H1 (cell line): ENCODE data around the gene MEGF11. TPM values are rescaled to one million over a fixed set of nuclear protein-coding genes. Genes with fewer than 3 reads are reported as not detected.

ENCODE experiments used
- CTCF ChIA-PET: fragments of 300-600 bp; sonication (Branson Sonifier 250); formaldehyde crosslinking; loops from one replicate; lab custom pipeline; 2021; ENCODE audit not compliant: partially characterized antibody; lab: Charles Lee
- POLR2A ChIA-PET: fragments of 300-600 bp; sonication (Branson Sonifier 250); formaldehyde crosslinking; loops from one replicate; lab custom pipeline; 2021; ENCODE audit warnings: inconsistent platforms; ENCODE audit not compliant: partially characterized antibody; lab: Charles Lee
- DNase-seq, 2 experiments: peaks; one replicate each; pipeline versions ENCODE4 v3.0.0 to v3.0.0-alpha.2; 2010 to 2022; ENCODE audit warnings: low spot score in 2 of 2, low read depth in 1 of 2, mixed read lengths in 1 of 2
- FAIRE-seq: peaks from 2 replicates; lab custom pipeline; 2011; peaks lifted over from hg19 to GRCh38; lab: Jason Lieb, UNC
- H2AFZ ChIP-seq: 2 replicates; pipeline ENCODE4 v1.8.1; 2012; ENCODE audit warnings: low read length, inconsistent platforms
- H2AK5ac ChIP-seq: 2 replicates; pipeline ENCODE4 v1.6.1; 2013; ENCODE audit warnings: low read depth, low read length
- H2BK120ac ChIP-seq: replicated peaks from 2 replicates; pipeline ENCODE3; 2013; ENCODE audit warnings: low read depth, low read length, inconsistent platforms
- H2BK12ac ChIP-seq: 2 replicates; pipeline ENCODE4 v1.6.1; 2013; ENCODE audit warnings: low read depth, low read length
- H2BK15ac ChIP-seq: 2 replicates; pipeline ENCODE4 v1.6.1; 2013; ENCODE audit warnings: low read length
- H2BK20ac ChIP-seq: 2 replicates; pipeline ENCODE4 v1.6.1; 2013; ENCODE audit warnings: low read length
- H2BK5ac ChIP-seq: 2 replicates; pipeline ENCODE4 v1.6.1; 2013; ENCODE audit warnings: low read depth, low read length
- H3K14ac ChIP-seq: 2 replicates; pipeline ENCODE4 v1.6.1; 2013; ENCODE audit warnings: inconsistent platforms; ENCODE audit not compliant: insufficient read length
- H3K18ac ChIP-seq: 2 replicates; pipeline ENCODE4 v1.6.1; 2013; ENCODE audit warnings: low read length; ENCODE audit errors: extremely low read depth
- H3K23ac ChIP-seq: 2 replicates; pipeline ENCODE4 v1.6.1; 2013; ENCODE audit warnings: inconsistent platforms; ENCODE audit not compliant: insufficient read length
- H3K23me2 ChIP-seq: 2 replicates; pipeline ENCODE4 v1.6.1; 2013; ENCODE audit warnings: low read depth, low read length
- H3K27ac ChIP-seq: 2 replicates; pipeline ENCODE4 v1.6.1; 2011; ENCODE audit warnings: low read depth, low read length, inconsistent platforms
- H3K27me3 ChIP-seq, 4 experiments: replicated peaks in 1 of 4; 1 replicate in 1 of 4; 2 replicates in 3 of 4; pipeline versions ENCODE4 v1.6.1 to v1.8.1; 2011 to 2013; ENCODE audit warnings: low read length in 3 of 4, mild to moderate bottlenecking in 3 of 4, inconsistent platforms in 2 of 4, mixed read lengths in 2 of 4, moderate library complexity in 1 of 4; ENCODE audit not compliant: control insufficient read depth in 3 of 4, insufficient read depth in 3 of 4; ENCODE audit errors: extremely low read depth in 1 of 4
- H3K36me3 ChIP-seq, 4 experiments: 2 replicates each; pipeline versions ENCODE4 v1.6.1 to v1.8.1; 2011 to 2013; ENCODE audit warnings: mild to moderate bottlenecking in 4 of 4, low read length in 3 of 4, moderate library complexity in 2 of 4, control low read depth in 1 of 4, inconsistent platforms in 1 of 4; ENCODE audit not compliant: insufficient read depth in 4 of 4, control insufficient read depth in 2 of 4
- H3K4ac ChIP-seq: replicated peaks from 2 replicates; pipeline ENCODE3; 2013; ENCODE audit warnings: low read length, low read depth, mixed read lengths, inconsistent platforms; ENCODE audit not compliant: insufficient read length
- H3K4me1 ChIP-seq, 4 experiments: replicated peaks in 1 of 4; 1 replicate in 1 of 4; 2 replicates in 3 of 4; pipeline versions ENCODE4 v1.6.1 to v1.8.1; 2011 to 2013; ENCODE audit warnings: low read length in 3 of 4, inconsistent platforms in 2 of 4, mixed read lengths in 1 of 4; ENCODE audit not compliant: insufficient read depth in 4 of 4, control insufficient read depth in 3 of 4
- H3K4me2 ChIP-seq, 2 experiments: 2 replicates each; pipeline versions ENCODE4 v1.6.1 to v1.8.1; 2011 to 2013; ENCODE audit warnings: low read depth in 2 of 2, low read length in 2 of 2, control low read depth in 1 of 2, inconsistent platforms in 1 of 2, mild to moderate bottlenecking in 1 of 2; ENCODE audit not compliant: insufficient read depth in 1 of 2
- H3K4me3 ChIP-seq, 4 experiments: fragments of 200-600, 300-600 bp in 1 of 4; sonication (generic), shearing (Covaris generic), sonication (Bioruptor Twin) in 1 of 4; 2 replicates each; pipeline versions ENCODE4 v1.5.1 to v1.8.1; 2011 to 2016; ENCODE audit warnings: low read length in 4 of 4, low read depth in 3 of 4, control low read depth in 2 of 4, inconsistent platforms in 2 of 4, mild to moderate bottlenecking in 2 of 4, mixed read lengths in 1 of 4, moderate library complexity in 1 of 4; ENCODE audit not compliant: insufficient read depth in 2 of 4; ENCODE audit errors: extremely low read depth in 1 of 4
- H3K56ac ChIP-seq: replicated peaks from 2 replicates; pipeline ENCODE3; 2013; ENCODE audit warnings: low read depth, mild to moderate bottlenecking, mixed read lengths, low read length, inconsistent platforms; ENCODE audit not compliant: insufficient read length
- H3K79me1 ChIP-seq: 2 replicates; pipeline ENCODE4 v1.6.1; 2013; ENCODE audit warnings: low read depth, low read length, control low read depth
- H3K79me2 ChIP-seq, 2 experiments: 2 replicates each; pipeline versions ENCODE4 v1.6.1 to v1.8.1; 2012 to 2013; ENCODE audit warnings: low read length in 2 of 2, mild to moderate bottlenecking in 2 of 2, inconsistent platforms in 1 of 2; ENCODE audit not compliant: insufficient read depth in 2 of 2, control insufficient read depth in 1 of 2
- H3K9ac ChIP-seq, 4 experiments: replicated peaks in 1 of 4; 1 replicate in 1 of 4; 2 replicates in 3 of 4; pipeline versions ENCODE4 v1.6.1 to v1.8.1; 2011 to 2013; ENCODE audit warnings: low read depth in 3 of 4, low read length in 3 of 4, control low read depth in 2 of 4, mild to moderate bottlenecking in 2 of 4, moderate library complexity in 2 of 4, inconsistent platforms in 1 of 4; ENCODE audit errors: extremely low read depth in 1 of 4
- H3K9me3 ChIP-seq, 2 experiments: 2 replicates each; pipeline versions ENCODE4 v1.6.1 to v1.8.1; 2012 to 2013; ENCODE audit warnings: mild to moderate bottlenecking in 2 of 2, moderate library complexity in 2 of 2, control low read depth in 1 of 2, inconsistent platforms in 1 of 2, low read depth in 1 of 2, low read length in 1 of 2, mixed read lengths in 1 of 2; ENCODE audit not compliant: insufficient read depth in 2 of 2
- H4K20me1 ChIP-seq, 2 experiments: replicated peaks in 1 of 2; 2 replicates each; pipeline versions ENCODE3 to v1.8.1; 2011 to 2013; ENCODE audit warnings: inconsistent platforms in 2 of 2, low read length in 2 of 2, mild to moderate bottlenecking in 1 of 2; ENCODE audit not compliant: insufficient read depth in 2 of 2, control insufficient read depth in 1 of 2
- H4K5ac ChIP-seq: 2 replicates; pipeline ENCODE4 v1.6.1; 2013; ENCODE audit warnings: low read length, low read depth, mixed read lengths, inconsistent platforms; ENCODE audit not compliant: insufficient read length
- H4K8ac ChIP-seq: 2 replicates; pipeline ENCODE4 v1.8.0; 2013; ENCODE audit warnings: mild to moderate bottlenecking, moderate library complexity, low read length, inconsistent platforms; ENCODE audit not compliant: insufficient read depth; ENCODE audit errors: extremely low read depth
- H4K91ac ChIP-seq: replicated peaks from 2 replicates; pipeline ENCODE3; 2013; ENCODE audit warnings: low read length, mixed read lengths, inconsistent platforms; ENCODE audit not compliant: insufficient read length
- CREB1 ChIP-seq: IDR thresholded peaks from 2 replicates; pipeline ENCODE4 v1.6.1; 2012; ENCODE audit warnings: inconsistent platforms
- EZH2 ChIP-seq: fragments of 200-600 bp; sonication (generic); IDR thresholded peaks from 2 replicates; pipeline ENCODE4 v1.7.1; 2012; ENCODE audit warnings: low read depth, mild to moderate bottlenecking, moderate library complexity, low read length, inconsistent platforms; ENCODE audit not compliant: severe bottlenecking
- HDAC6 ChIP-seq: IDR thresholded peaks from one replicate; pipeline ENCODE4 v1.7.1; 2012; ENCODE audit warnings: low read depth, mild to moderate bottlenecking, inconsistent platforms, low read length, moderate library complexity
- KDM5A ChIP-seq: fragments of 200-600 bp; IDR thresholded peaks from 2 replicates; pipeline ENCODE4 v1.7.1; 2012; ENCODE audit warnings: mild to moderate bottlenecking, low read length, inconsistent platforms, mixed read lengths
- RNF2 ChIP-seq: fragments of 200-900, 300-1000 bp; sonication (generic); IDR thresholded peaks from 2 replicates; pipeline ENCODE4 v1.7.1; 2016; ENCODE audit warnings: borderline replicate concordance, low read depth, mild to moderate bottlenecking, antibody characterized with exemption, low read length; ENCODE audit not compliant: poor library complexity, severe bottlenecking; ENCODE audit errors: missing control alignments
- SAP30 ChIP-seq: fragments of 300-600 bp; sonication (generic); IDR thresholded peaks from 2 replicates; pipeline ENCODE4 v1.7.1; 2012; ENCODE audit warnings: low read length, moderate library complexity, mild to moderate bottlenecking, inconsistent platforms; ENCODE audit not compliant: insufficient read depth, insufficient replicate concordance
- SP1 ChIP-seq: IDR thresholded peaks from 2 replicates; pipeline ENCODE4 v1.6.1; 2011; ENCODE audit warnings: low read depth, low read length
- SP2 ChIP-seq: IDR thresholded peaks from 2 replicates; pipeline ENCODE4 v1.6.1; 2012; ENCODE audit warnings: mild to moderate bottlenecking, low read length, inconsistent platforms
- SUZ12 ChIP-seq: fragments of 200-600 bp; sonication (generic); IDR thresholded peaks from 2 replicates; pipeline ENCODE4 v1.6.1; 2012; ENCODE audit warnings: mild to moderate bottlenecking, inconsistent platforms, low read length, moderate library complexity, mixed read lengths
- TAF1 ChIP-seq: IDR thresholded peaks from 2 replicates; pipeline ENCODE4 v1.6.1; 2011; ENCODE audit warnings: mild to moderate bottlenecking, low read depth, low read length
- USF2 ChIP-seq: IDR thresholded peaks from 2 replicates; pipeline ENCODE4 v1.6.1; 2011; ENCODE audit warnings: low read length, improper control_type of control experiment
- WGBS, 2 experiments: shearing (Covaris generic) in 1 of 2; methylation state at CpG; one replicate each; pipeline versions ENCODE4 v1.1.6 to v1.1.7; 2013 to 2015; ENCODE audit warnings: low lambda C conversion rate in 2 of 2, mixed read lengths in 2 of 2, inconsistent platforms in 1 of 2, low coverage in 1 of 2, missing lambda C conversion rate in 1 of 2; ENCODE audit not compliant: insufficient replicate concordance in 2 of 2, insufficient coverage in 1 of 2, insufficient read length in 1 of 2; ENCODE audit errors: extremely low coverage in 1 of 2, missing lambda C conversion rate in 1 of 2; 5-methylcytosine and 5-hydroxymethylcytosine counted together
- polyA plus RNA-seq, 7 experiments: library from polyadenylated mRNA; depleted of rRNA in 3 of 7; stranded (reverse) in 5 of 7; unstranded in 2 of 7; fragments of >200 nt in 5 of 7; fragments of 200-250 nt in 2 of 7; gene quantifications; 1 replicate in 5 of 7; 2 replicates in 1 of 7; 4 replicates in 1 of 7; pipeline versions ENCODE4 v1.2.1 to v1.2.3, GENCODE V29; 2011 to 2013; ENCODE audit warnings: missing spikeins in 2 of 7, mixed read lengths in 2 of 7
- total RNA-seq: library from RNA; stranded (reverse); fragmentation: NEBNext Ultra II Directional; extraction: Animal tissue kit (Norgen Biotek cat#: 25700); gene quantifications from 2 replicates; pipeline ENCODE4 v1.2.1, GENCODE V29; 2021

The MEGF11 gene
- total and polyA plus RNA-seq, 2 of the 8 experiments (the other 6 are each of a cell fraction or from before 2014, with no cell fraction given): 4.4 to 4.8 TPM

- H3K79me1 ChIP-seq: no peaks in the 10 kb centered on the region
- TF ChIP-seq SUZ12 (no peak), SAP30 (no peak), SP2 (no peak), USF2 (no peak), EZH2 (no peak), TAF1 (no peak), SP1 (no peak), KDM5A (no peak), HDAC6 (no peak), RNF2 (no peak), CREB1 (no peak)
Measured at GRCh38 chr15:66214246-66214645, 39.3 kb downstream of the MEGF11 start.

More at GRCh38 chr15:66214246-66214645, 39.3 kb downstream of the MEGF11 start:
- H2BK20ac ChIP-seq: no peak overlapping the region
- H4K8ac ChIP-seq: 0 out of 2 replicates have a peak overlapping the region, but pooled peaks have one; percentile 46
- no peak overlapping the region for H3K23ac ChIP-seq
- H3K9me3 ChIP-seq: no peaks in the 10 kb centered on the region
- no peak overlapping the region for H4K91ac ChIP-seq
- H3K18ac ChIP-seq: no peak overlapping the region
- no peak overlapping the region for H3K4me2 ChIP-seq
- no peak overlapping the region for H3K56ac ChIP-seq
- no peak overlapping the region for H4K5ac ChIP-seq
- H2BK12ac ChIP-seq: no peak overlapping the region
- WGBS, 2 experiments: 82% methylated on average over 4 of the region's 4 CpGs; no CpG with 5 or more reads in 1 of the 2 experiments
- no peak overlapping the region for H2BK120ac ChIP-seq
- no peak overlapping the region for H3K4ac ChIP-seq
- ChIA-PET CTCF (interaction anchor here (1.0 to 1.3 kb wide), 7 partner anchors 19 to 234 kb away, joined by 3 read pairs; no protein-coding TSS in a partner anchor), POLR2A (no interaction called here)
- H3K36me3 ChIP-seq: no peaks in the 10 kb centered on the region
- H2AFZ ChIP-seq: no peak overlapping the region
- no peak for DNase-seq
- H3K23me2 ChIP-seq: no peaks in the 10 kb centered on the region
- no peak overlapping the region for H3K9ac ChIP-seq
- no peaks in the 10 kb centered on the region for H3K27me3 ChIP-seq
- peaks cover 0 to 5% (median 2%) of the 10 kb centered on the region in 4 experiments; a peak in 4 of 7 replicates for H3K4me1 ChIP-seq
- H3K79me2 ChIP-seq: no peaks in the 10 kb centered on the region
- no peaks in the 10 kb centered on the region for H4K20me1 ChIP-seq
- no peak overlapping the region for H3K14ac ChIP-seq
- no peak overlapping the region for H3K4me3 ChIP-seq
- H2BK15ac ChIP-seq: no peak overlapping the region
- H2AK5ac ChIP-seq: no peak overlapping the region; the same call in 1 of the 2 replicates
- FAIRE-seq: no peak
- no peak overlapping the region for H3K27ac ChIP-seq
- no peak overlapping the region for H2BK5ac ChIP-seq
